OCI-LY7 (cell line): Measurements from ENCODE around the gene RNF11.

Source experiments
- EZH2phosphoT487 ChIP-seq: fragments of 200-600 bp; sonication (generic); IDR thresholded peaks from 2 replicates; pipeline ENCODE4 v1.6.1; 2018; ENCODE audit warnings: low read depth, borderline replicate concordance, mild to moderate bottlenecking, mixed run types, antibody characterized with exemption, low read length, moderate library complexity, mixed read lengths
- TF ChIP-seq, protein P1 (sequence below): fragments of 200-600 bp; sonication (generic); conservative IDR thresholded peaks from 2 replicates; pipeline ENCODE4 v1.5.1; 2014; ENCODE audit warnings: mild to moderate bottlenecking, antibody characterized with exemption, low read length, moderate library complexity, mixed read lengths

DNA sequence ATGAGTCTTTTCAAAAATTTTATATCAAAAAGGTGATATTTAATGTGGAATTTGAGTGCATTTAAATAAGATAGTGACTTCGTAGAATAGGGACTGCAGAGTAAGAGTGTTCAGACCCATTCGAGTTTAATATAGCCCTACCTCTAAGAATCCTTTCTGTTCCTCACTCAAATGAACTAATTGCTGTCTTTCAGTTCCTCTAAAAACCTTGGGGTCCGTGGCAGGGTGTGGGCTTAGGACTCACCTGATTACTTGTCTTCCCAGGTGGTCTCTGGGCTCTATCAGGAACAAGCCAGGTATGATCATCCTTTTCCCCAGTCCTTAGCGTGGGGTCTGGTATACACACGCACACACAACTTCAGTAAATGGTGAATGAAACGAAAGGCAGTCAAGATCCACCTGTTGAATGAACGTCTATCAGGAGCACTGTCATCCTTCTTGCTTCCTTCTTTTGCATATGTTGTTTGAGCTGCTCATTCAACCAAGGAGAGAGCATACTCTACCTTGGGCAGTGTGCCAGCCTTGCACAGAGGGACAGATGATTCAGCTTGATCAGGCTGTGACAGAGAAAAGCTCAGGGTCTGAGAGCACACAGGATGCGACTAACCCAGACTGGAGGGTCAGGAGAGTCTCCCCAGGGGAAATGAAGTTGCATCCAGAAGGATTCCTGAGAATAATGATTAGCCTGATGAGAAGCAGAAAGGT, 1.2 kb upstream of the RNF11 start:
- TF ChIP-seq, protein P1, sequence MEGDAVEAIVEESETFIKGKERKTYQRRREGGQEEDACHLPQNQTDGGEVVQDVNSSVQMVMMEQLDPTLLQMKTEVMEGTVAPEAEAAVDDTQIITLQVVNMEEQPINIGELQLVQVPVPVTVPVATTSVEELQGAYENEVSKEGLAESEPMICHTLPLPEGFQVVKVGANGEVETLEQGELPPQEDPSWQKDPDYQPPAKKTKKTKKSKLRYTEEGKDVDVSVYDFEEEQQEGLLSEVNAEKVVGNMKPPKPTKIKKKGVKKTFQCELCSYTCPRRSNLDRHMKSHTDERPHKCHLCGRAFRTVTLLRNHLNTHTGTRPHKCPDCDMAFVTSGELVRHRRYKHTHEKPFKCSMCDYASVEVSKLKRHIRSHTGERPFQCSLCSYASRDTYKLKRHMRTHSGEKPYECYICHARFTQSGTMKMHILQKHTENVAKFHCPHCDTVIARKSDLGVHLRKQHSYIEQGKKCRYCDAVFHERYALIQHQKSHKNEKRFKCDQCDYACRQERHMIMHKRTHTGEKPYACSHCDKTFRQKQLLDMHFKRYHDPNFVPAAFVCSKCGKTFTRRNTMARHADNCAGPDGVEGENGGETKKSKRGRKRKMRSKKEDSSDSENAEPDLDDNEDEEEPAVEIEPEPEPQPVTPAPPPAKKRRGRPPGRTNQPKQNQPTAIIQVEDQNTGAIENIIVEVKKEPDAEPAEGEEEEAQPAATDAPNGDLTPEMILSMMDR, result no peak
- TF ChIP-seq EZH2phosphoT487, result no peak
